ENCODE data around the gene DUOX2.

Gene DUOX2

DNA sequence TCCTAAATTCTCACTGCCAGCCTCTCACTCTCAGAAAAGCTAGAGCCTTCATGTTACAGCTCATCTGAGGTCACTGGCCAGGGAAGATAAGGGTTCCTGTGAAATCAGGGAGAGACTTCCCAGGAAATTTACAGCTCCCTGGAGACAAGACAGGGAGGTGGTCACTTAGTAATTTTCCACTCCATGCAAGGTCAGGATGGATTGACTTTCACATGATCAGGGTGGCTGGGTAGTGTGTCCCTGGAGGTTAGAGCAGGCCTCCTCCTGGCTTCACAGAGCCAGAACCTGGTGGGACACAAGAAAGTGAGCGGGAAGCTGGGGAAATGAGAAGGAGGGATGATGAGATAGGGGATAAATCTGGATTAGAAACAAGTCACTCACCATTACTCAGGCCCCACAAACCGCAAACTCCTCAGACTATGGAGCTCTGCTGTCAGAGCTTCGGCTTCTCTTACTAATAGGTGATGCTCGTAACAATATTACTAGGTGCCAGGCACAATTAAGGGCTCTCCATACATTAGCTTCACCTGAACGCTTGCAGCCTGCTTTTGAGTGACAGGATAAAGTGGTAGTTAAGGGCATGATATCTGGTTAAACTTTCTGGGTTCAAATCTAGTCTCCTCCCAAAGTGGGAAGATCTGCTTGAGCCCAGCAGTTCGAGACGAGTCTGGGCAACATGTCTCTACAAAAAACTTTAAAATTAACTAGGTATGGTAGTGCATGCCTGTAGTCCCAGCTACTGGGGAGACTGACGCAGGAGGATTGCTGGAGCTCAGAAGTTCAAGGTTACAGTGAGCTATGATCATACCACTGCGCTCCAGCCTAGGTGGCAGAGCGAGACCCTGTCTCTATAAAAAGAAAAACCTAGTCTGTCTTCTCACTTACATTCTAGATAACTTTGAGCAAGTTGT lies 24.9 kb downstream of the DUOX2 start (continued):
- TF ChIP-seq ZNF571 (tag by site-specific recombination; IDR thresholded peaks at IDR 0.05) (no peak), OVOL3 (tag by site-specific recombination; IDR thresholded peaks at IDR 0.05) (no peak), ZNF350 (tag by site-specific recombination; IDR thresholded peaks at IDR 0.05) (no peak), ZNF19 (tag by site-specific recombination; IDR thresholded peaks at IDR 0.05; ENCODE audit: low read depth) (no peak), ZNF121 (tag by site-specific recombination; IDR thresholded peaks at IDR 0.05) (no peak), ZNF600 (tag by site-specific recombination; IDR thresholded peaks at IDR 0.05) (no peak), ZNF747 (tag by site-specific recombination; IDR thresholded peaks at IDR 0.05) (no peak), ZNF394 (tag by site-specific recombination; IDR thresholded peaks at IDR 0.05; ENCODE audit: borderline replicate concordance) (no peak), REPIN1 (tag by site-specific recombination; IDR thresholded peaks at IDR 0.05; ENCODE audit: low read depth) (no peak), ZNF274 (IDR thresholded peaks at IDR 0.05; ENCODE audit: low read length) (no peak), ZNF274 (tag by site-specific recombination; IDR thresholded peaks at IDR 0.05; ENCODE audit: borderline replicate concordance) (no peak), ZNF132 (tag by site-specific recombination; IDR thresholded peaks at IDR 0.05; ENCODE audit: borderline replicate concordance) (no peak), ZNF558 (tag by site-specific recombination; IDR thresholded peaks at IDR 0.05) (no peak), ZNF629 (tag by site-specific recombination; IDR thresholded peaks at IDR 0.05) (no peak), GLIS2 (tag by site-specific recombination; IDR thresholded peaks at IDR 0.05) (peak; percentile 23; the same call in 1 of the 2 replicates), KLF1 (tag by site-specific recombination; IDR thresholded peaks at IDR 0.05) (0 out of 2 replicates have a peak, but pooled peaks have one; percentile 14), ZNF341 (tag by site-specific recombination; IDR thresholded peaks at IDR 0.05; ENCODE audit: low read depth) (no peak), YY1 (tag by site-specific recombination; IDR thresholded peaks at IDR 0.05) (no peak)
- TF ChIP-seq, protein P1, sequence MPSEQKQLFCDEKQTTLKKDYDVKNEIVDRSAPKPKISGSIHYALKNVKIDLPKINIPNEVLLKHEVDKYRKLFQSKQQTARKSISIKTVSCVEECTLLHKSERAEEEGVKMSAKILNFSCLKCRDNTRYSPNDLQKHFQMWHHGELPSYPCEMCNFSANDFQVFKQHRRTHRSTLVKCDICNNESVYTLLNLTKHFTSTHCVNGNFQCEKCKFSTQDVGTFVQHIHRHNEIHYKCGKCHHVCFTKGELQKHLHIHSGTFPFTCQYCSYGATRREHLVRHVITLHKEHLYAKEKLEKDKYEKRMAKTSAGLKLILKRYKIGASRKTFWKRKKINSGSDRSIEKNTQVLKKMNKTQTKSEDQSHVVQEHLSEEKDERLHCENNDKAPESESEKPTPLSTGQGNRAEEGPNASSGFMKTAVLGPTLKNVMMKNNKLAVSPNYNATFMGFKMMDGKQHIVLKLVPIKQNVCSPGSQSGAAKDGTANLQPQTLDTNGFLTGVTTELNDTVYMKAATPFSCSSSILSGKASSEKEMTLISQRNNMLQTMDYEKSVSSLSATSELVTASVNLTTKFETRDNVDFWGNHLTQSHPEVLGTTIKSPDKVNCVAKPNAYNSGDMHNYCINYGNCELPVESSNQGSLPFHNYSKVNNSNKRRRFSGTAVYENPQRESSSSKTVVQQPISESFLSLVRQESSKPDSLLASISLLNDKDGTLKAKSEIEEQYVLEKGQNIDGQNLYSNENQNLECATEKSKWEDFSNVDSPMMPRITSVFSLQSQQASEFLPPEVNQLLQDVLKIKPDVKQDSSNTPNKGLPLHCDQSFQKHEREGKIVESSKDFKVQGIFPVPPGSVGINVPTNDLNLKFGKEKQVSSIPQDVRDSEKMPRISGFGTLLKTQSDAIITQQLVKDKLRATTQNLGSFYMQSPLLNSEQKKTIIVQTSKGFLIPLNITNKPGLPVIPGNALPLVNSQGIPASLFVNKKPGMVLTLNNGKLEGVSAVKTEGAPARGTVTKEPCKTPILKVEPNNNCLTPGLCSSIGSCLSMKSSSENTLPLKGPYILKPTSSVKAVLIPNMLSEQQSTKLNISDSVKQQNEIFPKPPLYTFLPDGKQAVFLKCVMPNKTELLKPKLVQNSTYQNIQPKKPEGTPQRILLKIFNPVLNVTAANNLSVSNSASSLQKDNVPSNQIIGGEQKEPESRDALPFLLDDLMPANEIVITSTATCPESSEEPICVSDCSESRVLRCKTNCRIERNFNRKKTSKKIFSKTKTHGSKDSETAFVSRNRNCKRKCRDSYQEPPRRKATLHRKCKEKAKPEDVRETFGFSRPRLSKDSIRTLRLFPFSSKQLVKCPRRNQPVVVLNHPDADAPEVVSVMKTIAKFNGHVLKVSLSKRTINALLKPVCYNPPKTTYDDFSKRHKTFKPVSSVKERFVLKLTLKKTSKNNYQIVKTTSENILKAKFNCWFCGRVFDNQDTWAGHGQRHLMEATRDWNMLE (tag by site-specific recombination; conservative IDR thresholded peaks at IDR 0.05; ENCODE audit: low read depth): no peak
- TF ChIP-seq, protein P2, sequence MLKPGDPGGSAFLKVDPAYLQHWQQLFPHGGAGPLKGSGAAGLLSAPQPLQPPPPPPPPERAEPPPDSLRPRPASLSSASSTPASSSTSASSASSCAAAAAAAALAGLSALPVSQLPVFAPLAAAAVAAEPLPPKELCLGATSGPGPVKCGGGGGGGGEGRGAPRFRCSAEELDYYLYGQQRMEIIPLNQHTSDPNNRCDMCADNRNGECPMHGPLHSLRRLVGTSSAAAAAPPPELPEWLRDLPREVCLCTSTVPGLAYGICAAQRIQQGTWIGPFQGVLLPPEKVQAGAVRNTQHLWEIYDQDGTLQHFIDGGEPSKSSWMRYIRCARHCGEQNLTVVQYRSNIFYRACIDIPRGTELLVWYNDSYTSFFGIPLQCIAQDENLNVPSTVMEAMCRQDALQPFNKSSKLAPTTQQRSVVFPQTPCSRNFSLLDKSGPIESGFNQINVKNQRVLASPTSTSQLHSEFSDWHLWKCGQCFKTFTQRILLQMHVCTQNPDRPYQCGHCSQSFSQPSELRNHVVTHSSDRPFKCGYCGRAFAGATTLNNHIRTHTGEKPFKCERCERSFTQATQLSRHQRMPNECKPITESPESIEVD (tag by site-specific recombination; IDR thresholded peaks at IDR 0.05): no peak
- TF ChIP-seq, protein P3, sequence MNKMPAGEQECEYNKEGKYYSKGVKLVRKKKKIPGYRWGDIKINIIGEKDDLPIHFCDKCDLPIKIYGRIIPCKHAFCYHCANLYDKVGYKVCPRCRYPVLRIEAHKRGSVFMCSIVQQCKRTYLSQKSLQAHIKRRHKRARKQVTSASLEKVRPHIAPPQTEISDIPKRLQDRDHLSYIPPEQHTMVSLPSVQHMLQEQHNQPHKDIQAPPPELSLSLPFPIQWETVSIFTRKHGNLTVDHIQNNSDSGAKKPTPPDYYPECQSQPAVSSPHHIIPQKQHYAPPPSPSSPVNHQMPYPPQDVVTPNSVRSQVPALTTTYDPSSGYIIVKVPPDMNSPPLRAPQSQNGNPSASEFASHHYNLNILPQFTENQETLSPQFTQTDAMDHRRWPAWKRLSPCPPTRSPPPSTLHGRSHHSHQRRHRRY (tag by site-specific recombination; IDR thresholded peaks at IDR 0.05): no peak
- TF ChIP-seq, protein P4, sequence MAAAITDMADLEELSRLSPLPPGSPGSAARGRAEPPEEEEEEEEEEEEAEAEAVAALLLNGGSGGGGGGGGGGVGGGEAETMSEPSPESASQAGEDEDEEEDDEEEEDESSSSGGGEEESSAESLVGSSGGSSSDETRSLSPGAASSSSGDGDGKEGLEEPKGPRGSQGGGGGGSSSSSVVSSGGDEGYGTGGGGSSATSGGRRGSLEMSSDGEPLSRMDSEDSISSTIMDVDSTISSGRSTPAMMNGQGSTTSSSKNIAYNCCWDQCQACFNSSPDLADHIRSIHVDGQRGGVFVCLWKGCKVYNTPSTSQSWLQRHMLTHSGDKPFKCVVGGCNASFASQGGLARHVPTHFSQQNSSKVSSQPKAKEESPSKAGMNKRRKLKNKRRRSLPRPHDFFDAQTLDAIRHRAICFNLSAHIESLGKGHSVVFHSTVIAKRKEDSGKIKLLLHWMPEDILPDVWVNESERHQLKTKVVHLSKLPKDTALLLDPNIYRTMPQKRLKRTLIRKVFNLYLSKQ (tag by site-specific recombination; IDR thresholded peaks at IDR 0.05; ENCODE audit: borderline replicate concordance): no peak
- TF ChIP-seq, protein P5, sequence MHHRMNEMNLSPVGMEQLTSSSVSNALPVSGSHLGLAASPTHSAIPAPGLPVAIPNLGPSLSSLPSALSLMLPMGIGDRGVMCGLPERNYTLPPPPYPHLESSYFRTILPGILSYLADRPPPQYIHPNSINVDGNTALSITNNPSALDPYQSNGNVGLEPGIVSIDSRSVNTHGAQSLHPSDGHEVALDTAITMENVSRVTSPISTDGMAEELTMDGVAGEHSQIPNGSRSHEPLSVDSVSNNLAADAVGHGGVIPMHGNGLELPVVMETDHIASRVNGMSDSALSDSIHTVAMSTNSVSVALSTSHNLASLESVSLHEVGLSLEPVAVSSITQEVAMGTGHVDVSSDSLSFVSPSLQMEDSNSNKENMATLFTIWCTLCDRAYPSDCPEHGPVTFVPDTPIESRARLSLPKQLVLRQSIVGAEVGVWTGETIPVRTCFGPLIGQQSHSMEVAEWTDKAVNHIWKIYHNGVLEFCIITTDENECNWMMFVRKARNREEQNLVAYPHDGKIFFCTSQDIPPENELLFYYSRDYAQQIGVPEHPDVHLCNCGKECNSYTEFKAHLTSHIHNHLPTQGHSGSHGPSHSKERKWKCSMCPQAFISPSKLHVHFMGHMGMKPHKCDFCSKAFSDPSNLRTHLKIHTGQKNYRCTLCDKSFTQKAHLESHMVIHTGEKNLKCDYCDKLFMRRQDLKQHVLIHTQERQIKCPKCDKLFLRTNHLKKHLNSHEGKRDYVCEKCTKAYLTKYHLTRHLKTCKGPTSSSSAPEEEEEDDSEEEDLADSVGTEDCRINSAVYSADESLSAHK (tag by site-specific recombination; IDR thresholded peaks at IDR 0.05): no peak
- TF ChIP-seq, protein P6, sequence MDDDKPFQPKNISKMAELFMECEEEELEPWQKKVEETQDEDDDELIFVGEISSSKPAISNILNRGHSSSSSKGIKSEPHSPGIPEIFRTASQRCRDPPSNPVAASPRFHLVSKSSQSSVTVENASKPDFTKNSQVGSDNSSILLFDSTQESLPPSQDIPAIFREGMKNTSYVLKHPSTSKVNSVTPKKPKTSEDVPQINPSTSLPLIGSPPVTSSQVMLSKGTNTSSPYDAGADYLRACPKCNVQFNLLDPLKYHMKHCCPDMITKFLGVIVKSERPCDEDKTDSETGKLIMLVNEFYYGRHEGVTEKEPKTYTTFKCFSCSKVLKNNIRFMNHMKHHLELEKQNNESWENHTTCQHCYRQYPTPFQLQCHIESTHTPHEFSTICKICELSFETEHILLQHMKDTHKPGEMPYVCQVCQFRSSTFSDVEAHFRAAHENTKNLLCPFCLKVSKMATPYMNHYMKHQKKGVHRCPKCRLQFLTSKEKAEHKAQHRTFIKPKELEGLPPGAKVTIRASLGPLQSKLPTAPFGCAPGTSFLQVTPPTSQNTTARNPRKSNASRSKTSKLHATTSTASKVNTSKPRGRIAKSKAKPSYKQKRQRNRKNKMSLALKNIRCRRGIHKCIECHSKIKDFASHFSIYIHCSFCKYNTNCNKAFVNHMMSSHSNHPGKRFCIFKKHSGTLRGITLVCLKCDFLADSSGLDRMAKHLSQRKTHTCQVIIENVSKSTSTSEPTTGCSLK (tag by site-specific recombination; IDR thresholded peaks at IDR 0.05): no peak

Measured in HEK293 (cell line).